CD4-positive, alpha-beta T cell treated with Interleukin-15 for 4 hours (primary cell): ENCODE results near the gene SPTLC2.

Source experiments
- DNase-seq: peaks from one replicate; pipeline ENCODE4 v3.0.0-alpha.2; 2020; ENCODE audit warnings: low spot score

Gene SPTLC2

GRCh38 chr14:77467801-77468200, 148.6 kb downstream of the SPTLC2 start:
- DNase-seq = no peak

GRCh38 chr14:77459072-77459723, 157.2 kb downstream of the SPTLC2 start:
- DNase-seq = peak; percentile 55

- peak; percentile 14 for DNase-seq
Observed at GRCh38 chr14:77458249-77458950, 158.0 kb downstream of the SPTLC2 start.

- DNase-seq = peak; percentile 94
Observed at GRCh38 chr14:77457522-77458248, 158.8 kb downstream of the SPTLC2 start, which contains the start of the genes AHSA1 and VIPAS39. AHSA1 (plus strand) TSS chr14:77458093; CDS start chr14:77458190, 97 bp downstream. VIPAS39 (minus strand) TSS chr14:77457601; CDS start chr14:77454102, 3,499 bp downstream.

DNA sequence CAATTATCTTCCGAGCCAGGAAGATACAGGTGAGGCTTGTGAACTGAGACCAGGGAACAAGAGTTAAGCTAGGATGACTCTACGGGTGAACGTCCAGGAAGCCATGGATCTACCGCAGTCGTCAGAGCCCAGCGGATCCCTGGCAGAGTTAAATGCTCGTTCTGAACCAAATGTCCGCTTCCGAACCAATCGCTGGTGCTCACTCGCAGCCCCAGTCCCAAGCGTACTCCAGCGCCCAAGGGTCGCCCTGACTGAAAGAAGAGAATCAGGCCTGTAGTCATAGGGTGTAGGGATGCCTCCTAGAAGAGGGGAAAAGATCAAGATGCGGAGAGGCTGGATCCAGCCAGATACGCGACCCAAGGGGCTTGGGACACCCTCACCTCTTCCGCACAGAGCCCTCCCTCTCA, 159.3 kb downstream of the SPTLC2 start:
- no peak for DNase-seq
